Tibial nerve (tissue), 4 donors: Measurements from ENCODE around the gene CDH4. TPM values are rescaled to one million over a fixed set of nuclear protein-coding genes. Genes with fewer than 3 reads are reported as not detected.

Experiments used
- DNase-seq, 2 donors: peaks; one replicate each; pipeline ENCODE4 v3.0.0-alpha.2; 2019; ENCODE audit warnings: low spot score in 2 of 2
- H3K27ac ChIP-seq, 4 donors: fragments of 200-600 bp; sonication (generic) in 3 of 4; one replicate each; pipeline ENCODE4 v1.5.1; 2017 to 2019; ENCODE audit warnings: mild to moderate bottlenecking in 1 of 4
- H3K27me3 ChIP-seq, 2 donors: fragments of 200-600 bp; sonication (generic) in 1 of 2; one replicate each; pipeline versions ENCODE4 v1.5.1 to v1.6.0; 2017 to 2019
- H3K36me3 ChIP-seq, 3 donors: fragments of 200-600 bp; sonication (generic); one replicate each; pipeline ENCODE4 v1.5.1; 2018 to 2019
- H3K4me1 ChIP-seq, 4 donors: fragments of 200-600 bp; sonication (generic) in 3 of 4; one replicate each; pipeline ENCODE4 v1.5.1; 2017 to 2019
- H3K4me3 ChIP-seq, 4 donors: fragments of 200-600 bp; sonication (generic) in 3 of 4; one replicate each; pipeline ENCODE4 v1.5.1; 2017 to 2019; ENCODE audit warnings: mild to moderate bottlenecking in 1 of 4, moderate library complexity in 1 of 4
- H3K9me3 ChIP-seq, 4 donors: fragments of 200-600 bp; sonication (generic) in 3 of 4; one replicate each; pipeline ENCODE4 v1.5.1; 2017 to 2019
- EP300 ChIP-seq, 2 donors: sonication (generic); formaldehyde crosslinking; IDR thresholded peaks; one replicate each; pipeline ENCODE4 v1.6.1; 2017; ENCODE audit warnings: antibody characterized with exemption in 2 of 2, mild to moderate bottlenecking in 1 of 2
- POLR2A ChIP-seq, 2 donors: fragments of 450-650 bp; IDR thresholded peaks; one replicate each; pipeline ENCODE4 v1.6.1; 2017; ENCODE audit warnings: antibody characterized with exemption in 2 of 2, mild to moderate bottlenecking in 2 of 2, moderate library complexity in 2 of 2
- WGBS, 2 donors: methylation state at CpG; one replicate each; pipeline ENCODE4 v1.1.5; 2018; 5-methylcytosine and 5-hydroxymethylcytosine counted together
- total RNA-seq, 4 donors: library from RNA; depleted of rRNA; stranded (reverse); fragments of >200 nt; gene quantifications; one replicate each; pipeline ENCODE4 v1.1.0, GENCODE V29; 2016
- TF ChIP-seq, protein P1 (sequence below), 5 experiments: fragments of 200-600 bp in 3 of 5; fragments of 450-650 bp in 2 of 5; sonication (generic) in 3 of 5; IDR thresholded peaks; one replicate each; pipeline ENCODE4 v1.5.1; 2016 to 2019; ENCODE audit warnings: antibody characterized with exemption in 5 of 5, mild to moderate bottlenecking in 3 of 5, moderate library complexity in 2 of 5

Gene CDH4
- total RNA-seq, 4 donors from 2014 or later, result 0.78 to 2.3 (median 1.0) TPM

DNA sequence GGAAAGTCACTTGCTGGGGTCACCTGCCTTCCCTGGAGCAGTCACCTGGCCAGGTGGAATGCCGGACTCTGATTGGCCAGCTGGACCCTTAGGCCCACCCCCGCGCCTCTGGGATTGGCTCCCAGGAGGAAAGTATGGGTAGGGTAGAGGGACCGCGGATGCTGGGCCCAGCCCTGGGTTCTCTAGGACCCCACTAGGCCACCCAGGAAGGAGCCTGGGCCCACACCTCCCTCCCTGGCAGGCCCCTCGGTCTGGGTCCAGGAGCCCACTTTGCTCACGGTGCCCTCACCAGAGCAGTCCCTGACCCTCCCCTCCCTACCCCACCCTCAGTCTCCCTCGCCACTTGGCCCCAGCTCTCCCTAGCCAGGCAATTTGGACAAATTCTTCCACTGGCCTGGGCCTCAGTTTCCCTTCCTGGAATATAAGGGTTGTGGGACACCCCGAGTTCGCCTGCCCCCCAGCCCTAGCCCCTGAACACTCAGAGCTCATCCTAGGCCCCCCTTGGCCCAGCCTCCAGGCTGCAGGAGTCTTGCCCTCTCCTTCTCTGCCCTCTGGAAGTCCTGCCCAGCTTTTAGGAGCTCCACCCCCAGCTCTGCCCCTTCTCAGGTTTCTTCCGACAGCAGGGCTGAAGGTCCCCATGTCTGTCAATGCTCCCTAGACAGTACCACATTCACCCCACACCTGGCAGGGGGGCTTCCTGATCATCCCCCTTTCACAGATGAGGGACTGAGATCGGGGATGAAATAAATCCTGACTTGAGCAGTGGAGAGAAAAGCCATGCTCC lies 514.0 kb downstream of the CDH4 start:
- TF ChIP-seq, protein P1, sequence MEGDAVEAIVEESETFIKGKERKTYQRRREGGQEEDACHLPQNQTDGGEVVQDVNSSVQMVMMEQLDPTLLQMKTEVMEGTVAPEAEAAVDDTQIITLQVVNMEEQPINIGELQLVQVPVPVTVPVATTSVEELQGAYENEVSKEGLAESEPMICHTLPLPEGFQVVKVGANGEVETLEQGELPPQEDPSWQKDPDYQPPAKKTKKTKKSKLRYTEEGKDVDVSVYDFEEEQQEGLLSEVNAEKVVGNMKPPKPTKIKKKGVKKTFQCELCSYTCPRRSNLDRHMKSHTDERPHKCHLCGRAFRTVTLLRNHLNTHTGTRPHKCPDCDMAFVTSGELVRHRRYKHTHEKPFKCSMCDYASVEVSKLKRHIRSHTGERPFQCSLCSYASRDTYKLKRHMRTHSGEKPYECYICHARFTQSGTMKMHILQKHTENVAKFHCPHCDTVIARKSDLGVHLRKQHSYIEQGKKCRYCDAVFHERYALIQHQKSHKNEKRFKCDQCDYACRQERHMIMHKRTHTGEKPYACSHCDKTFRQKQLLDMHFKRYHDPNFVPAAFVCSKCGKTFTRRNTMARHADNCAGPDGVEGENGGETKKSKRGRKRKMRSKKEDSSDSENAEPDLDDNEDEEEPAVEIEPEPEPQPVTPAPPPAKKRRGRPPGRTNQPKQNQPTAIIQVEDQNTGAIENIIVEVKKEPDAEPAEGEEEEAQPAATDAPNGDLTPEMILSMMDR (IDR thresholded peaks at IDR 0.05), result no peak
- TF ChIP-seq EP300 (IDR thresholded peaks at IDR 0.05) (no peak), POLR2A (IDR thresholded peaks at IDR 0.05) (no peak)
- 80 to 85% methylated on average over 12 of the region's 12 CpGs for WGBS, 2 donors
- no peak for DNase-seq
- Histone ChIP-seq H3K27me3 (no peaks in the 10 kb centered on the region), H3K36me3 (no peaks in the 10 kb centered on the region), H3K4me1 (no peaks in the 10 kb centered on the region), H3K9me3 (no peaks in the 10 kb centered on the region), H3K27ac (no peak overlapping the region), H3K4me3 (no peak overlapping the region)

DNA sequence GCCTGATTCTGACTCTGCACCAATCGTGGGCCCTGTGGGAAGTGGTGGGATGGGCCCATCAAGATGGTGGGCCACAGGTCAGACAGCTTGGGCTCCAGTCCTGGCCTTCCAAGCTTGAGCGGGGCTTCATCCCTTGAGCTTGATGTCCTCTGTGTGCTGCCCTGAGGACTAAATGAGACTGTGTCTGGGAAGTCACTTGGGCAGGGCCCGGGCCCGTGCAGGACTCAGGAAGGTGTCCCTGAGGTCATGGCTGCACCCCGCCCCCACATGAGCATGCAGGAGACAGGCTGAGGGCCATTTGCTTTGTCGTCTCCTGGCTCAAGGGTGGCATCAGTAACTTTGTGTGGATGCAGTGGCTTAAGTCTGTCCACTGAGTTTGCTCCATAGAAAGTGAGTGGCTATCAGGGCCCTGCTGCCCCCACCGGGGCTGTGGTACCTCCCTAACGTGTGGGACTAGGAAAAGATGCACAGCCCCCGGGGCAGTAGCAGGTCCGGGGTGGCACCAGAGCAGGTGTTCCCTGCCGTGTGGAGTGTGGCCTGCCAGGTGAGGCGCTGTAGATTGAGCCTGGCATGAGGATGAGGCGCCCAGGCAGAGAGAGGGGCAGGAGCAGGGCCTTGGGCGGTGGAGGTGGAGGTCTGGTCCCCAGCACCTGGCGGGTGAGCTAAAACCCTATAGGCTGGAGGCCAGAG lies 515.0 kb downstream of the CDH4 start:
- WGBS, 2 donors, result 93 to 95% methylated on average over 10 to 13 of the region's 15 CpGs
- H3K4me3 ChIP-seq, result no peak overlapping the region

DNA sequence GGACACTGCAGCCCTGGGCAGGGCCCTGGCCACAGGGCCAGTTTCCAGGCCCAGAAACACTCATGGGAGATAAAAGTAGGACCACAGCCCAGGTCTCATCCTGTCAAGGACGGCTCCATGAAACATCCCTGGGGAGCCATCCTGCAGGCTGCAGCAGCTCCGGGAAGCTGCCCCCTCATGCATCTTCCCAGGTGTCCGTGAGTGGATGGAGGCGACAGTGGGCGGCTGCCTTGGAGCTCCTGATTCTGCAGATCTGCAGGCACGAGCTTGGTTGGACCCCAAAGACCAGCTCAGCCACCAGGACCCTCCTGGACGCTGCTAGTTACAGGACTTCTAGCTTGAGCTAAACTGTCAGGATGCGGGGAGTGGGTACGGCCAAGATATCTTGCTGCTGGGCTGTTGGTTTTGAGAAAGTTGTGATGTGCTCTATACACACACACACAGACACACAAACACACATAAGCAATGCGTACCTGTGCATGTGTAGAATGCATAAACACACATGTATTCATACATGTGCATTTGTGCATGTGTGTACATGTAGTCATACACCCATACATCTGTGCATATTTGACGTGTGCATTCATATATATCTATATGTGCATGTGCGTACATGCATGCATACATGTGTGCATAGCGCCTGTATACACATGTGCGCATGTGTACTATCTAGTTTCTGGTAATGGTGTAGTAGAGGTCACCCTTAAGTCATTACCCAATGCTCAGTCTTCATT lies 515.9 kb downstream of the CDH4 start:
- Histone ChIP-seq H3K27me3 (no peaks in the 10 kb centered on the region), H3K9me3 (no peaks in the 10 kb centered on the region), H3K4me1 (no peaks in the 10 kb centered on the region), H3K36me3 (no peaks in the 10 kb centered on the region), H3K4me3 (no peak overlapping the region), H3K27ac (no peak overlapping the region)
- 84 to 91% methylated on average over 12 to 14 of the region's 14 CpGs for WGBS, 2 donors
- TF ChIP-seq, protein P1 (IDR thresholded peaks at IDR 0.05), result no peak
- TF ChIP-seq EP300 (IDR thresholded peaks at IDR 0.05) (no peak), POLR2A (IDR thresholded peaks at IDR 0.05) (no peak)
- no peak for DNase-seq

More for the DNA sequence above, 515.0 kb downstream of the CDH4 start:
- no peaks in the 10 kb centered on the region for H3K9me3 ChIP-seq
- no peaks in the 10 kb centered on the region for H3K27me3 ChIP-seq
- no peaks in the 10 kb centered on the region for H3K4me1 ChIP-seq
- no peak for DNase-seq
- TF ChIP-seq EP300 (IDR thresholded peaks at IDR 0.05) (no peak), POLR2A (IDR thresholded peaks at IDR 0.05) (no peak)
- TF ChIP-seq, protein P1 (IDR thresholded peaks at IDR 0.05), result no peak
- no peaks in the 10 kb centered on the region for H3K36me3 ChIP-seq
- H3K27ac ChIP-seq, result no peak overlapping the region

DNA sequence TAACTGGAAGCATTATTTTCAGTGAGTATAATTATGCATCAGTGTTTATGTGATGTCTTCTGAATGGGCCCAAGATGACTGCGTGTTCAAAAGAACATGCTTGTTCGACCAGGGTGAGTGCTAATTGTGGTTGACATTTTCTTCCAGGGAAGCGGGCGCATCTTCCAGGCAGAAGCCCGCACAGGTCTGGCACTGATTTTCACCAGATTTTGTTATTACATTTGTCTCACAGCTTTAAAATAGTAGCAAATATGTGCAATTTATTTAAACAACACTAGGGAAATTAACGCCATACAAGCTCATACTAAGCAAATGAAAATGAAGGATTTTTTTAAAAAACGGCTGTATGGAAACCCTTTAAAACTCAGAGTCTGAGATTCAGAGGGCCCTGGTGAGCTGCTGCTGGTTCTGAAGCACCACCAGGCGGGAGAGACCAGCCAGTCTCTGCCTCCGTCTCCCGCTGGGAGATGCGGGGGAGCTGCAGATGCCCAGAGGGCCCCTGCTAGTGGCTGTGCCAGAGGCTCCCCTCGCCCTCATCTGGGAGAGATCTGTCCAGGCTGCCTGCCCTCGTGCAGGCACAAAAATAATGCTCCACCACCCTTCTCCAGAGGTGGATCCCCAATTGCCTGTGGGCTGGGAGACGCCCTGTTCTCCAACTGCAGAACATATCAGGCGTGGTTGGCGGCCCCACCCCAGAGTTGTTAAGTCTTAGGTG lies 516.7 kb downstream of the CDH4 start:
- Histone ChIP-seq H3K9me3 (no peaks in the 10 kb centered on the region), H3K4me1 (no peaks in the 10 kb centered on the region), H3K27me3 (no peaks in the 10 kb centered on the region), H3K4me3 (no peak overlapping the region), H3K36me3 (no peaks in the 10 kb centered on the region), H3K27ac (no peak overlapping the region)
- DNase-seq, result no peak
- WGBS, 2 donors, result 76 to 78% methylated on average over 13 to 16 of the region's 16 CpGs
- TF ChIP-seq POLR2A (IDR thresholded peaks at IDR 0.05) (no peak), EP300 (IDR thresholded peaks at IDR 0.05) (no peak)
- TF ChIP-seq, protein P1 (IDR thresholded peaks at IDR 0.05), result no peak
